ENCODE results near the gene DRGX. TPM values are rescaled to one million over a fixed set of nuclear protein-coding genes. Genes with fewer than 3 reads are reported as not detected.

Gene DRGX
- total and polyA plus RNA-seq, 10 of the 15 experiments (the other 5 are each of a cell fraction or from before 2014, with no cell fraction given), result not detected

DNA sequence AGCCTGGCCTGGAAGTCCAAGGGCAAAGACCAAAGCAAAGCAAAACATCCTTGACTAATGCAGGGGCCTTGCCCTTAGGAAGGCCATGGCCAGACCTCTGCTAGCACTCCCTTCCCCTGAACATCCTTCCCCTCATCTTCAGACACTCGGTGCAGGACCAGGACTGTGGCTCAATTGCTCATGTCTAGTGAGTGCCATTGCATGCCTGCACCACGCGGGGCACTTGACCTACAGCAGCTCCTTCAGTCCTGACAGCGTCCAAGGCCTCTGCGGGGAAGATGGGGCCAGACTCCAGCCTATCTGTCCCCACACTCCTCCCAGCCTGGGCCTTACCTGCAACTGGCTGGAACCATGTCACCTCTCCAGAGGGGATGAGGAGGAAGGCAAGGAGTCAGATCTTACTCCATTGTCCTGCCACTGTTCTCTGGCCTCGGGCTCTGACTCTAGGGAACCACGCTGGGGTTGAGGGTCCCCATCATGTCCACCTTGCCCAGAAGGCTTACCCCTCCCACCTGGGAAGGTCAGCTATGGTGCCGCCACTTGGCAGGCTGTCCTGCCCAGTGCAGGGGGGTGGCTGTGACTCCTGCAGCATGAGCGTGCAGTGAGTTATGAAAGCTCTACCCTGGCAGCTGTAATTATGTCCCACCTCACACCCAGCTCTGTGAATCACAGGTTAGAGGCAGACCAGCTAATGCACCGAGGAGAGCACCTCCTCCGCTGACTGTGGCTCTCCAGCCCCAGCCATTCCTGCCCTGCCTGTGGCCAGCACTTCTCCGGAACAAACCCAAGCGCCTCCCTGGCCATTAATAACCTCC is 16.1 kb downstream of the DRGX start:
- H3K4me3 ChIP-seq, result no peak overlapping the region
- no peak overlapping the region for H2AFZ ChIP-seq (ENCODE audit: control insufficient read depth, low read depth, low read length)
- no peaks in the 10 kb centered on the region; a peak in 3 of 4 replicates for H3K27me3 ChIP-seq (replicated peaks in 1 of 2; ENCODE audit: control insufficient read depth in 2 of 2, insufficient read depth in 2 of 2, low read length in 1 of 2)
- 21% methylated on average over 13 of the region's 13 CpGs for WGBS (ENCODE audit: insufficient coverage, insufficient replicate concordance, low lambda C conversion rate, missing lambda C conversion rate)
- H3K4me2 ChIP-seq (ENCODE audit: control insufficient read depth, insufficient read depth), result no peak overlapping the region
- no peak overlapping the region for H3K9ac ChIP-seq (ENCODE audit: control insufficient read depth, insufficient read depth, low read length)
- no peak overlapping the region for H3K27ac ChIP-seq (ENCODE audit: control insufficient read depth, insufficient read depth)
- POLR2A ChIA-PET, result no interaction called here
- RAD21 ChIA-PET (ENCODE audit: unreplicated experiment), result no interaction called here
- intact Hi-C loops (cut with micrococcal nuclease; ENCODE audit: unreplicated experiment) (no loop called here), in situ Hi-C loops (cut with MboI) (no loop called here)
- H3K9me3 ChIP-seq (replicated peaks; ENCODE audit: control insufficient read depth, insufficient read depth, low read length), result no peaks in the 10 kb centered on the region
- FAIRE-seq (no peak), ATAC-seq (peak; percentile 82), DNase-seq (ENCODE audit: low read depth, low spot score) (no peak)
- no peaks in the 10 kb centered on the region for H3K36me3 ChIP-seq (ENCODE audit: control insufficient read depth in 2 of 2, insufficient read depth in 2 of 2, low read length in 1 of 2)
- H3K79me2 ChIP-seq (ENCODE audit: control insufficient read depth, insufficient read depth, low read length), result no peaks in the 10 kb centered on the region
- BruUV-seq (replicated peaks), result no TSS peak
- SMC1A ChIA-PET (ENCODE audit: uncharacterized antibody, unreplicated experiment), result no interaction called here
- H3K4me1 ChIP-seq (ENCODE audit: control insufficient read depth, insufficient read depth, low read length), result no peaks in the 10 kb centered on the region
- CTCF ChIA-PET, result interaction anchor here (1.4 kb wide), 1 partner anchor 28 kb away, joined by 4 read pairs; no protein-coding TSS in a partner anchor
- no peaks in the 10 kb centered on the region for H4K20me1 ChIP-seq (ENCODE audit: control insufficient read depth, insufficient read depth)
- TF ChIP-seq STAT1 (conservative IDR thresholded peaks at IDR 0.05) (no peak), RCOR1 (conservative IDR thresholded peaks at IDR 0.05; ENCODE audit: low read depth, low read length) (no peak), NR2F1 (conservative IDR thresholded peaks at IDR 0.05) (no peak), EP300 (IDR thresholded peaks at IDR 0.05; ENCODE audit: borderline replicate concordance in 1 of 2, control insufficient read depth in 1 of 2, low read depth in 2 of 2, low read length in 2 of 2) (no peak), SRF (IDR thresholded peaks at IDR 0.05; ENCODE audit: low read depth in 2 of 2, low read length in 2 of 2) (0 out of 4 replicates have a peak, but pooled peaks have one; percentile 20 to 55), NBN (IDR thresholded peaks at IDR 0.05) (no peak), SIN3A (IDR thresholded peaks at IDR 0.05; ENCODE audit: low read depth, low read length) (no peak), MEF2A (IDR thresholded peaks at IDR 0.05; ENCODE audit: insufficient read depth, low read depth, low read length) (no peak), CREM (IDR thresholded peaks at IDR 0.05; ENCODE audit: low read depth) (no peak), POLR2AphosphoS5 (IDR thresholded peaks at IDR 0.05; ENCODE audit: low read length) (no peak), GABPA (IDR thresholded peaks at IDR 0.05; ENCODE audit: low read depth) (no peak)
- TF ChIP-seq, protein P1, sequence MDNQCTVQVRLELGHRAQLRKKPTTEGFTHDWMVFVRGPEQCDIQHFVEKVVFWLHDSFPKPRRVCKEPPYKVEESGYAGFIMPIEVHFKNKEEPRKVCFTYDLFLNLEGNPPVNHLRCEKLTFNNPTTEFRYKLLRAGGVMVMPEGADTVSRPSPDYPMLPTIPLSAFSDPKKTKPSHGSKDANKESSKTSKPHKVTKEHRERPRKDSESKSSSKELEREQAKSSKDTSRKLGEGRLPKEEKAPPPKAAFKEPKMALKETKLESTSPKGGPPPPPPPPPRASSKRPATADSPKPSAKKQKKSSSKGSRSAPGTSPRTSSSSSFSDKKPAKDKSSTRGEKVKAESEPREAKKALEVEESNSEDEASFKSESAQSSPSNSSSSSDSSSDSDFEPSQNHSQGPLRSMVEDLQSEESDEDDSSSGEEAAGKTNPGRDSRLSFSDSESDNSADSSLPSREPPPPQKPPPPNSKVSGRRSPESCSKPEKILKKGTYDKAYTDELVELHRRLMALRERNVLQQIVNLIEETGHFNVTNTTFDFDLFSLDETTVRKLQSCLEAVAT (IDR thresholded peaks at IDR 0.05), result 0 out of 2 replicates have a peak, but pooled peaks have one; percentile 43
- TF ChIP-seq, protein P2, sequence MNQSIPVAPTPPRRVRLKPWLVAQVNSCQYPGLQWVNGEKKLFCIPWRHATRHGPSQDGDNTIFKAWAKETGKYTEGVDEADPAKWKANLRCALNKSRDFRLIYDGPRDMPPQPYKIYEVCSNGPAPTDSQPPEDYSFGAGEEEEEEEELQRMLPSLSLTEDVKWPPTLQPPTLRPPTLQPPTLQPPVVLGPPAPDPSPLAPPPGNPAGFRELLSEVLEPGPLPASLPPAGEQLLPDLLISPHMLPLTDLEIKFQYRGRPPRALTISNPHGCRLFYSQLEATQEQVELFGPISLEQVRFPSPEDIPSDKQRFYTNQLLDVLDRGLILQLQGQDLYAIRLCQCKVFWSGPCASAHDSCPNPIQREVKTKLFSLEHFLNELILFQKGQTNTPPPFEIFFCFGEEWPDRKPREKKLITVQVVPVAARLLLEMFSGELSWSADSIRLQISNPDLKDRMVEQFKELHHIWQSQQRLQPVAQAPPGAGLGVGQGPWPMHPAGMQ (IDR thresholded peaks at IDR 0.05; ENCODE audit: borderline replicate concordance), result no peak
- TF ChIP-seq, protein P3, sequence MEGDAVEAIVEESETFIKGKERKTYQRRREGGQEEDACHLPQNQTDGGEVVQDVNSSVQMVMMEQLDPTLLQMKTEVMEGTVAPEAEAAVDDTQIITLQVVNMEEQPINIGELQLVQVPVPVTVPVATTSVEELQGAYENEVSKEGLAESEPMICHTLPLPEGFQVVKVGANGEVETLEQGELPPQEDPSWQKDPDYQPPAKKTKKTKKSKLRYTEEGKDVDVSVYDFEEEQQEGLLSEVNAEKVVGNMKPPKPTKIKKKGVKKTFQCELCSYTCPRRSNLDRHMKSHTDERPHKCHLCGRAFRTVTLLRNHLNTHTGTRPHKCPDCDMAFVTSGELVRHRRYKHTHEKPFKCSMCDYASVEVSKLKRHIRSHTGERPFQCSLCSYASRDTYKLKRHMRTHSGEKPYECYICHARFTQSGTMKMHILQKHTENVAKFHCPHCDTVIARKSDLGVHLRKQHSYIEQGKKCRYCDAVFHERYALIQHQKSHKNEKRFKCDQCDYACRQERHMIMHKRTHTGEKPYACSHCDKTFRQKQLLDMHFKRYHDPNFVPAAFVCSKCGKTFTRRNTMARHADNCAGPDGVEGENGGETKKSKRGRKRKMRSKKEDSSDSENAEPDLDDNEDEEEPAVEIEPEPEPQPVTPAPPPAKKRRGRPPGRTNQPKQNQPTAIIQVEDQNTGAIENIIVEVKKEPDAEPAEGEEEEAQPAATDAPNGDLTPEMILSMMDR (IDR thresholded peaks at IDR 0.05 in 2 of 3, conservative IDR thresholded peaks at IDR 0.05 in 1 of 3; ENCODE audit: control insufficient read depth in 2 of 3, extremely low read depth in 1 of 3, insufficient read depth in 1 of 3, low read depth in 3 of 3, low read length in 3 of 3), result peak in 1 of 3 experiments; percentile 27; a peak in 1 of 6 replicates
- TF ChIP-seq, protein P4, sequence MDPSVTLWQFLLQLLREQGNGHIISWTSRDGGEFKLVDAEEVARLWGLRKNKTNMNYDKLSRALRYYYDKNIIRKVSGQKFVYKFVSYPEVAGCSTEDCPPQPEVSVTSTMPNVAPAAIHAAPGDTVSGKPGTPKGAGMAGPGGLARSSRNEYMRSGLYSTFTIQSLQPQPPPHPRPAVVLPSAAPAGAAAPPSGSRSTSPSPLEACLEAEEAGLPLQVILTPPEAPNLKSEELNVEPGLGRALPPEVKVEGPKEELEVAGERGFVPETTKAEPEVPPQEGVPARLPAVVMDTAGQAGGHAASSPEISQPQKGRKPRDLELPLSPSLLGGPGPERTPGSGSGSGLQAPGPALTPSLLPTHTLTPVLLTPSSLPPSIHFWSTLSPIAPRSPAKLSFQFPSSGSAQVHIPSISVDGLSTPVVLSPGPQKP (IDR thresholded peaks at IDR 0.05; ENCODE audit: low read depth, low read length), result no peak

Data from GM12878 (cell line).